Loucy (cell line): ENCODE data around the gene GABBR2.

ENCODE experiments used
- H2AFZ ChIP-seq: fragments of 200-600 bp; sonication (generic); 2 replicates; pipeline ENCODE4 v1.6.0; 2016; ENCODE audit warnings: antibody characterized with exemption, mild to moderate bottlenecking, low read length, moderate library complexity
- H3F3A ChIP-seq: fragments of 200-600 bp; 2 replicates; pipeline ENCODE4 v1.6.0; 2016; ENCODE audit warnings: antibody characterized with exemption, low read depth, mild to moderate bottlenecking
- H3K27me3 ChIP-seq: fragments of 200-600 bp; sonication (generic); 2 replicates; pipeline ENCODE4 v1.6.1; 2014; ENCODE audit warnings: low read length, mild to moderate bottlenecking; ENCODE audit not compliant: insufficient read depth, poor library complexity, severe bottlenecking
- H3K36me3 ChIP-seq: fragments of 200-600 bp; sonication (generic); 2 replicates; pipeline ENCODE4 v1.6.1; 2016; ENCODE audit warnings: low read length; ENCODE audit not compliant: insufficient read depth
- H3K4me1 ChIP-seq: fragments of 200-600 bp; sonication (generic); 2 replicates; pipeline ENCODE4 v1.5.1; 2014; ENCODE audit warnings: low read length, mild to moderate bottlenecking; ENCODE audit not compliant: insufficient read depth, poor library complexity, severe bottlenecking
- H3K4me2 ChIP-seq: fragments of 200-600 bp; sonication (generic); 2 replicates; pipeline ENCODE4 v1.6.0; 2014; ENCODE audit warnings: antibody characterized with exemption, low read length, low read depth, mild to moderate bottlenecking; ENCODE audit not compliant: poor library complexity, severe bottlenecking
- H3K4me3 ChIP-seq: fragments of 200-600 bp; sonication (generic); 2 replicates; pipeline ENCODE4 v1.5.1; 2014; ENCODE audit warnings: low read length, mild to moderate bottlenecking, mixed read lengths; ENCODE audit not compliant: poor library complexity, severe bottlenecking
- H3K79me2 ChIP-seq: fragments of 200-600 bp; sonication (generic); 2 replicates; pipeline ENCODE4 v1.6.1; 2014; ENCODE audit warnings: low read length; ENCODE audit not compliant: insufficient read depth
- H3K9ac ChIP-seq: fragments of 200-600 bp; sonication (generic); 2 replicates; pipeline ENCODE4 v1.6.0; 2014; ENCODE audit warnings: mild to moderate bottlenecking, low read depth, low read length, moderate library complexity; ENCODE audit not compliant: poor library complexity, severe bottlenecking
- H3K9me2 ChIP-seq: fragments of 200-600 bp; sonication (generic); replicated peaks from 2 replicates; pipeline ENCODE4 v1.6.1; 2016; ENCODE audit warnings: low read depth, low read length, mixed read lengths
- H3K9me3 ChIP-seq: fragments of 200-600 bp; sonication (generic); 2 replicates; pipeline ENCODE4 v1.6.1; 2014; ENCODE audit warnings: mild to moderate bottlenecking, antibody characterized with exemption, low read length, low read depth; ENCODE audit not compliant: insufficient read depth
- H4K20me1 ChIP-seq: fragments of 200-600 bp; sonication (generic); 2 replicates; pipeline ENCODE4 v1.6.0; 2014; ENCODE audit warnings: antibody characterized with exemption, low read length, mild to moderate bottlenecking; ENCODE audit not compliant: insufficient read depth, poor library complexity, severe bottlenecking
- CTCF ChIP-seq: fragments of 200-600 bp; sonication (generic); conservative IDR thresholded peaks from 2 replicates; pipeline ENCODE4 v1.5.1; 2014; ENCODE audit warnings: mild to moderate bottlenecking, antibody characterized with exemption, low read length
- EZH2phosphoT487 ChIP-seq: fragments of 200-600 bp; IDR thresholded peaks from 2 replicates; pipeline ENCODE4 v1.6.1; 2018; ENCODE audit warnings: antibody characterized with exemption, mild to moderate bottlenecking, moderate library complexity, borderline replicate concordance

GABBR2 gene

GRCh38 chr9:98415782-98416181 lies 293.0 kb downstream of the GABBR2 start:
- Histone ChIP-seq H2AFZ (no peak overlapping the region), H3K4me1 (no peaks in the 10 kb centered on the region), H4K20me1 (no peaks in the 10 kb centered on the region), H3K4me3 (no peak overlapping the region), H3K9me2 (no peaks in the 10 kb centered on the region), H3K36me3 (no peaks in the 10 kb centered on the region), H3F3A (no peaks in the 10 kb centered on the region), H3K9me3 (no peaks in the 10 kb centered on the region), H3K4me2 (no peak overlapping the region), H3K27me3 (no peaks in the 10 kb centered on the region), H3K9ac (no peak overlapping the region), H3K79me2 (no peaks in the 10 kb centered on the region)
- TF ChIP-seq EZH2phosphoT487 (no peak), CTCF (no peak)

DNA sequence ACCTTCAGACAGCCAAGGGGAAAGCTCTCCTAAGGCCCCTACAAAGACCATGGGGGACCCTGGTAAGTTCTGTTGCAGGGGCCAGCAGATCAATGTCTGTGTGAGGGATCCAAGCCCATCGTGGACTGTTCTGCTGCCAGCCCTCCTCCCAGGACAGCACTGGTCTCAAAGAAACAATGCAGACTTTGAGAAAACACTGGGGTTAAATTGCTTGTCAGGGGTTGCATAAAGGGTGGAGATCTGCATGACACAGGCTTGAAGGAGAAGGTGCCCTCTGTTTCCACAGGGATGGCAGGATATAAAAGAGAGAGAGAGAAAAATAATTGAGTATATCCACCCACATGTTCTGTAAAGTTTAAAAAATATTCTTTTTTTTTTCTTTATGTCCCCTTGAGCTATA lies 295.7 kb downstream of the GABBR2 start:
- no peak overlapping the region for H2AFZ ChIP-seq
- no peak overlapping the region for H3K4me2 ChIP-seq

GRCh38 chr9:98412101-98412842 lies 296.5 kb downstream of the GABBR2 start:
- TF ChIP-seq EZH2phosphoT487 (no peak), CTCF (no peak)
- H4K20me1 ChIP-seq: no peaks in the 10 kb centered on the region
- no peaks in the 10 kb centered on the region for H3F3A ChIP-seq
- H3K9me2 ChIP-seq: no peaks in the 10 kb centered on the region
- H3K79me2 ChIP-seq: no peaks in the 10 kb centered on the region
- no peaks in the 10 kb centered on the region for H3K36me3 ChIP-seq
- H3K27me3 ChIP-seq: no peaks in the 10 kb centered on the region
- no peak overlapping the region for H3K4me2 ChIP-seq
- no peak overlapping the region for H2AFZ ChIP-seq
- H3K4me1 ChIP-seq: no peaks in the 10 kb centered on the region
- H3K9me3 ChIP-seq: no peaks in the 10 kb centered on the region
- H3K4me3 ChIP-seq: no peak overlapping the region
- no peak overlapping the region for H3K9ac ChIP-seq

More for the DNA sequence above, 295.7 kb downstream of the GABBR2 start:
- Histone ChIP-seq H3K27me3 (no peaks in the 10 kb centered on the region), H4K20me1 (no peaks in the 10 kb centered on the region), H3K79me2 (no peaks in the 10 kb centered on the region), H3K9me3 (no peaks in the 10 kb centered on the region), H3K4me3 (no peak overlapping the region), H3K9me2 (no peaks in the 10 kb centered on the region), H3K4me1 (no peaks in the 10 kb centered on the region), H3F3A (no peaks in the 10 kb centered on the region), H3K9ac (no peak overlapping the region), H3K36me3 (no peaks in the 10 kb centered on the region)
- TF ChIP-seq CTCF (no peak), EZH2phosphoT487 (no peak)
